DMS53 (cell line): ENCODE data around the gene SCRN2.
A peak's percentile ranks its signal among the peaks of the same experiment; 100 is the strongest.

Experiments used
- DNase-seq: peaks from one replicate; lab custom pipeline; 2025; lab: John Stamatoyannopoulos, UW

Gene SCRN2

DNA sequence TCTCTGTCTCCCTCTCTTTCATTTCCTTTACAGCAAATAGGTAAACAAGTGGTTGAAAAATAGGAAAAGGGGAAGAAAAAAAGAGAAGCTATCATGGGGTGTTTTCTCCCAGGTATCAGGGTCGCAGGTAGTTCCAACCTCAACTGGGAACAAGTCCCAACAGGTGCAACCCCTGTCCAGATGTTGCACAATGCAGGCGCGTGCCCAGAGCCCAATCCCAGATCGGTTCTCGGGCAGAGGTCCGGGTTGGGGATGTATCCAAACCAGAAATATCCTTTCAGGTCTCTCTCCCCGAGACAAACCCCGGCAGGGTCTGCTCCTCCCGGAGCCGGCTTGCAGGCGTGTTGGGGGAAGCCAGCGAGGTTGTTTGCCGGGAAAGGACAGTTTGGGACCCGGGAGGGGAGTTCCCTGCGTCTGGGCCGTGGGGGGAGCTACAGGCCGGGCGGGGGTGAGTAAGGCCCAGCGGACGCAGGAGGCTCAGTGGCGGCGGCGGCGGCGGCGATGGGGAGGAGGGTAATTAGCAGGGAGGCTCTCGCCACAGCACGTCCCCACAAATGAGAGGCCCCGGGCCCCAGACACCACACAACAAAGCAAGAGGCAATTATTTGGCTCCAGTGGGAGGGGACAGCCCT, 31.1 kb upstream of the SCRN2 start:
- no peak for DNase-seq

DNA sequence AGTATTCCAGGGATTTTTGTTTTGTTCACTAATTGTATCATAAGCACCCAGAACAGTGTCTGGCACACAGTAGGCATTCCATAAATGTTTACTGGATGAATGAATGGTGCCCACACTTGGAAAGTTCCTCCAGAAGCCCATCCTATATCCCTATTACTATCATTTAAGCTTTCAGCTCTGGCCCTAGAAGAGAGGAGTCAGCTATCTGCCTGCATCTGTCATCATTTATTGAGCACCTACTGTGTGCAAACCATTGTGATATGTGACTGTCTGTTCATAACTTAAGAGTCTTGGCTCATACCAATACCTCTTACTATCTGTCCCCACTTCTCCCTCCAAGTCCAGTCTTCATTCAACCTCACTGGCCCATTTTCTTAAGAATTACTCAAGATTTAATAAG, 30.0 kb upstream of the SCRN2 start:
- DNase-seq: no peak

DNA sequence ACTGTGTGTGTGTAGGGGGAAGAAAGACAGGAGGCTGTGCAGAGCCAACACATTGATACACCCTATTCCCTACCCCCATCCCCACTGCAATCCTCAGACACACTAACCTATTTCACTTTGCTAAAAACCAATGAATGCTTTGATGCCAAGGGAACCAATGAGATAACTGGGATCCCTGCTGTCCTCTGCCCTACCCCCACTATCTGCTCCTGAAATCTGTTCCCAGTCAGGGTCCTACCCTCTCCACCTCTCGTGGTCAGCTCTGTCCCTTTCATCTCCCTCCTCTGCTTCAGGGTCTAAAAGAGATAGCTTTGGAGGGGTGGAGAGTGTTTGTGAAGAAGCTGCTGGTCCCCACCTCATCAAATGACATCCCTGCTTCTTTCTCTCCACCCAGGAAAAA, 29.0 kb upstream of the SCRN2 start:
- DNase-seq: no peak

DNA sequence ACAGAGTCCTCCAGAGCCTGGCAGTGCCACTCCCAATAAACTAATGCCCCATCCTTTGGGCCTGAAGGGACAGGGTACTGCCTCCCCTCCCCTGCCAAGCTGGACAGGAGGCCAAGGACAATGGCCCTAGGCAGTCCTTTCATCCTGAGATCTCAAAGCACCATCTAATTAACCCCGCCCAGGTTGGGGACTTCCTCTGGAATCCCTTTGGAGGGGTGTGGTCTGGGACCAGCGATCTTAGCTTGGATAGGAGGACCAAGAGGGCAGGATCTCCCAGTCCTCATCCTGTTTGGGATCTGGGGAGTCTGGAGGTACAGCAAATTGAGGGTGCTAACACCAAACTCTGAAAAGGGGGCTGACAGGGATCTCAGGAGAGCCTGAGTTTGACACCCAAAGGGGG, 28.0 kb upstream of the SCRN2 start:
- DNase-seq: no peak

DNA sequence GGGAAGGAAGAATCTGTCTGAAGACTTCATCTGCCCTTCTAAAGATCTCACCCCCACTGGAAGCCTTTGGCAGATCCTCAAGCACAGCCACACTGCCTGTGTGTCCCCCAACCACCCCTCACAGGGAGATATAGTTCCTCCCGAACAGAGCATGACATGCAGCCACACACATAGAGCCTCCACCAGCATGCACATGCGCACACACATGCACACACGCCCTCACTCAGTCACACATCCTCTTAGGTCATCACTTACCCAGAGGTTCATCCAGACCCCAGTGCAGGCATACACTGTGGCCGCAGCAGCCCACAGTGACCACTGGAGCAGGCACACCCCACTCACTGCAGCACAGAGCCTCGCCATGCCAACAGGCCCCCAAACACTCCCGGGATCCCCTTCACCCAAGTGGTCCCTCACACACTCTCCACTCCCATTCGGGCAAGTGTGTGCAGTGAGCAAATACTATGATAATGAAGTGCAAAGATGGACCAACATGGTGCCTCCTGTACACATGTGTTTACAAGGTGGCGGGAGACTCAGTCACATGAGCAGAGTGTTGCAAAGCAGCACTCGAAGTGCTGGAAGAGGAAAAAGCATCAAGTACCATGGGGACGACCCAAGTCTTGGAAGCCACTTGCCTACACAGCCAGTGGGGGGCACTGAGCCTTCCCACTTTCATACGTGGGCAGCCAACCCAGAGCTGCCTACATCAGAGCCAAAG, 26.9 kb upstream of the SCRN2 start:
- no peak for DNase-seq

DNA sequence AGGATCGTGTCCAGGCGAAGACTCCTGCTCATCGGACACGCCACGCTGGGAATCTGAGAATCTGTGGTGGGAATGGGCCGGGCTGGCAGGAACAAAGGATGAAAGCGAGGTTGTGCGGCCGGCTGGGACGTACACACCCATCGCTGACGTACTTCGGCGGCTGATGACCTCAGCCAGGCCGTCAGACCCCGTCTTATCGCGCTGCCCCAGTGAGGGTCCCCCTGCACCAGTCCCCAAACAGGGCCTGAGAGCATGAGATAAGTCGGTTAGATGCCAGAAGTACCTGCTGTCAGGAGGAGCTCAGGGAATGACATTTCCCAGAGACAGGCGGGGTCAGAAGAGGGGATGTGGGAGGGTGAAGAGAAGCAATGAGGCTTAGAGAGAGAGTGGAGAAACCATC, 25.9 kb upstream of the SCRN2 start:
- DNase-seq: no peak

DNA sequence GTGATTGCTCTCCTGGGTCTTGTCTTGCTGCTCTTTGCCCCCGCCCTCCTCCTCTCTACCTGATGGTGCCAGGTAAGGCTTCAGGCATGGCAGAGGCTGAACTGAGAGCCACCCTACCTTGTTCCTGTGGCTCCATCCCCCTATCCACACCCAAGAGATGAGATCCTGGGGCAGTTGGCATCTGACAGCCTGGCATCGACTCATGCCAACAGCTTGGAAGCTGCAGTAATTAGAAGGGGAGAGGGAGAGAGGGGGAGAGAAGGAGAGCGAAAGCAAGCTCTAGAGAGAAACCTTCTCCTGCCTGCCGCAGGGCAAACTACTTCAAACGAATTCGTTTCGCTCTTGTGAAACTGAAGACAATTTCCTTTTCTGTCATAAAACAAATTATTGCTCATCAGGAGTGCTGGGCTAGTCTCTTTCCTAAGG, 23.7 kb upstream of the SCRN2 start:
- no peak for DNase-seq

DNA sequence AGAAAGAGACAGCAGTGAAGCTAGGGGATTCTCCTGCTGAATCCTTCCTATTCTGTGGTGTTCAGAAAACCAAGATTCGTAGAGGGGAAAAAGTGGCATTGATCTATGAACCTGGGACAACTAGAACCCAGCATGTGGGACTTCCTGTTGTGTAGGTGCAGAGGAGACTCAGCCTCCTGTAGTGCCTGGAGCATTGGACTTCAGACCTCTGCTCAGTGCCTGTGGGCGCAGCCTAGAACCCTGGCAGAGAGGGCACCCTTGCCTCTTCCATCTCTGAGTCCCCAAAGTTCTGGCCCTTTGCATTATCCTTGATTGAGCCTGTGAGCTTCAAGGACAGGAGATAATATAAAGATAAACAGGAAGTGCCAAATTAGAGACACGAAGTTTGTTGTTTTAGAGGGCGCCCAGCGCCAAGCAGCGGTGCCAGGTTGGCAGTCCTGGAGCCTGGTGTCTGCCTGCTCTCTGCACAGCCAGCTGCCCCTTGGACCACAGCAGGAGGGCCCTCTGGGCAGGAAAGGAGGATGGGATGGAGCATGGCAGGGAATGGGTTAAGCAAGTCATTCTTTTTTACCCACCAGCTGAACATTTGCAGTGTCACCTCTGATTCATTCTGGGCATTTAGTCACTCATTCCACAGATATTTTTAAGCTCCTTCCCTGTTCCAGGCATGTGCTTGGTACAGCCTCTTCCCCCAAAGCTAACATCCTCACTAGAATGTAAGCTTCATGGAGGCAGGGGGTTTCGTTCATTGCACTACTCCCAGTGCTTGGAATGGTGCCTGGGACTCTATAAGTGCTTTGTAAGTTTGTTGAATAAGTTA, 21.8 kb upstream of the SCRN2 start:
- peak; percentile 36 for DNase-seq

DNA sequence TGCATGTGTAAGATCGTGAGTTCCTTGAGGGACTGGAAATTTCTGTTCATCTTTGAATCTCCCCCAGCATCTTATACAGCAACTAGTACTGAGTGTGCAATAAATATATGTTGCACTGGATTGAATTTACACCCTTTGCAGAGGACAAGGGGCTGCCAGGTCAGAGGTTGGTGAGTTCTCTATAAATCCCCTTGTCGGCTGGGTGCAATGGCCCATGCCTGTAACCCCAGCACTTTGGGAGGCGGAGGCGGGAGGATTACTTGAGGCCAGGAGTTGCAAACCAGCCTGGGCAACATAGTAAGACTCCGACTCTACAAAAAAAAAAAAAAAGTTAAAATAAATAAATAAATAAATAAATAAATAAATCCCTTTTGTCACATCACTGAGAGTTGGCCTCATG, 19.3 kb upstream of the SCRN2 start:
- DNase-seq: no peak

DNA sequence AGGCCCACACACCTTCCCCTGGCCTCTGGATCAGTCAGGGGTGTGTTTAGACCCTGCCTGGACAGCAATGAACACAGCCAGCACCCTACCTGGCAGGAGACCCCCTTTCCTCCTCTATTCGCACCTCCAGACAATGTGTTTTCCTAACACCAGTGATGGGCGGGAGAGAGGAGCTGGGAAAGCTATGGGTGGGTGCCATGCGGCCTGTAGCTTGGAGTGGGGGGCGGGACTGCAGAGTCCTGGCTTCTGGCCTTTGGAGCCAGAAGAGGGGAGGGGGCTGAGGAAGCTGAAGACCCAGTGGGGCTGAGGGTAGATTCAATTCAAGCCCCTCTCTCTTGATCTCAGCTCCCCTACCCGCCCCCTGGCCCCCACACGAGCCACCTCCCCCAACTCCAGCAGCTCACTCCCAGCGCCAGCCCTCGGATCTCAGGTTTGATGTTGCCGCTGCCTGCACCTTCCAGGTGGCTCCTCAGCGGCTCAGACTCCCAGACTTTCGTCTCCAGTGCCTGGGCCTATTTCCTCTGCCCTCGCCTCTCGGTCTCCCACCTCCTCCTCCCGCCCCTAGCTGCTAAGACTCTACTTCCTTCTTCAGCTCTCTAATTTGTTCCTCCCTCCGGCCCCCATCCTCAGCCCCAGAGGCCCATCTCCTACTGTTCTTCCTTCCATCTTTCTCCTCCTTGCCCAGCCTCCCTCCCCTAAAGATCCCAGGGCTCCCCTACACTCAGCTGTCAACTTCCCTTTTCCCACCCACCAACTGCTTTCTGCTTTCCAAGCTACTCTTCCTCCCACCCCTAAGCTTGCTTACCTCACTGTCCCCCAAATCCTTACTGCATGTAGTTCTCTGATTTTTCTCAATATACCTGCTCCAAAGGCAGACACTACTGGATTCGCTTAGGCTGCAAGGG, 16.7 kb upstream of the SCRN2 start:
- no peak for DNase-seq

DNA sequence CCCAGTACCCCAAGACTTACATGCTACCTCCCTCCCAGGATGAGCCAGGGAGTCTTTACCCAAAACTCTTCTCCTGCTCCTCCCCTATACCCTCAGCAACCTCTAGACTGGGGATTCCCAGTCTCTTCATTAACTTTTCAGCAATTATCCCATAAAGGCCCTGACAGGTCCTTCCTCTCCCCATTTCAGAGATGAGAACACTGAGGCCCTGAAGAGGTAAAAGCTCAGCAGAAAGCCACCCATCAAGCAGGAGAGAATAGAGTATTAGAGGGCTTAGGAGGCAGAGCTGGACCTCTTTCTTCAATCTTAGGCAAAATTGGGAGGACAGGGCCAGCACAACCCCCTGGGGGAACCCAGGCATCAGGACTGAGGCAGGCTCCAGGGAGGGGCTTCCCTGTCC, 15.8 kb upstream of the SCRN2 start:
- no peak for DNase-seq

DNA sequence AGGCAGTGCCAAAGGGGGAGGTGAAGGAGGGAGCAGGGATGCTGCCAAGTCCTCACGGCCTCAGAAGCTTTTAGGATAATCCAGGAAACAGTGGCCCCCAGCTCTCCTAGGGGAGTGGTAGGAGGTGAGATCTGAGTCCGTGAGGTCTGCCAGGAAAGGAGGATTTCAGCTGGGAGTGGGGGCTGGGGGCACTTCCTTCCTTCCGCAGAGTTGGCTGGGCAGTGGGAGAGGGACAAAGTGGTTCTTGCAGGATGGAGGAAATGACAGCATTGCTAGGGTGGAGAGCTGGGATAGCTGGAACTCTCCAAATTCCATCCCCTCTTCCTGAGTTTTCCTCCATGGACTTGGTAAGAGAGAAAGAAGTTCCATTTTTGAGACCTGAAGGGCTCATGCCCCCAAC, 14.7 kb upstream of the SCRN2 start:
- DNase-seq: no peak

DNA sequence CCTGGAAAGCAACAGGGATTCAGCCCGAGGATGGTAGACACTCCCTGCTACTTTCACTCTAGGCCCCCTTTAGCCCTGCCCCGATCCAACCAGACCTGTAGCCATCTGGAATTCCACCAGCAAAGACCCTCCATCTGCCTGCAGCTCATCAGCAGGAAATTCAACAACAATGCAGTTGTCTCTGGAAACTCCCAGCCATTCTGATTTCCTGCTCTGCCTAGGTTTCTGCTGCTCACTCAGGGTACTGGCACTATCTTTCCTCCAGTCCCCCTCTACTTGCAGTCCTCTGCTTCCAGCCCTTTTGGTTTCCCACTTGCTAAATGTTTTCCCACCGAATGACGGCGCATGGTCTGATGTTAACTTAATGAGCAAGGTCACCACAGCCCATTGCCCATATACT, 12.5 kb upstream of the SCRN2 start:
- DNase-seq: no peak

DNA sequence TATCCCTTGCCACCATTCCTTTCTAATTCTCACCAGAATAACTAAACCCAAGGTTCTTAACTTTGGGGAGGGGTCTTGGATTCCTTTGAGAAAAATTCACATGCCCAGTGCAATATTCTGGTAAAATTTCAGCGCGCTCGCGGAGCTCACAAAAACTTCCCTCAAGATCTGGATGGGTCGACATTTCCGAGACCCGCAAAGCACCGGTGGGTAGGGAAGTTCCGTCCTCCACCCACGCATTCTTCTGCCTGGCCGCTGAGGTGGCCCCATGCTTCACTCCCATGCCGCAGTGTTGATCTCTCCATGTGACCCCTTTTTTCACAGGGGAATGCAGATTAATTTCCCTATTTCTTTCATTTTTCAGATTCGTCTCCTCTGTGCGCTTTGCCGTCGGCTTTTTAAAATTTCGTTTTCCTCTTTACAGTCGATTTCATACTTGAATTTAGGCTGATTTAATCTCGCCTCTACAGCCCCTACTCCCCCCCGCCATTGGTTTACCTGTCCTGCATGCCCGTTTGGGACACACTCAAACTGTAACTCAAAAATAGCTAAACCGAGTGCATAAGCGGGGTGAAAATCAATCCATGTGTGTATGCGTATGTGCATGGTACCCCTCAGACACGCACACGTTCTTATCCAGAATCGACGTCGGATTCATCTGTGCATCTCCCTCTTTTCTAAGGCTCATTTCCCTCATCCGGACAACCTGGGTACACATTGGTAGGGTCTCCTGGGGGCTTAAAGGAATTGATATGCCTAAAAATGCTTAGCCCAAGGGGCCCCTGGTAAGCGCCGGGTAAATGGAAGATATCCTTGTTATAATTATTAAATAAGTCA, 11.3 kb upstream of the SCRN2 start:
- peak; percentile 33 for DNase-seq

DNA sequence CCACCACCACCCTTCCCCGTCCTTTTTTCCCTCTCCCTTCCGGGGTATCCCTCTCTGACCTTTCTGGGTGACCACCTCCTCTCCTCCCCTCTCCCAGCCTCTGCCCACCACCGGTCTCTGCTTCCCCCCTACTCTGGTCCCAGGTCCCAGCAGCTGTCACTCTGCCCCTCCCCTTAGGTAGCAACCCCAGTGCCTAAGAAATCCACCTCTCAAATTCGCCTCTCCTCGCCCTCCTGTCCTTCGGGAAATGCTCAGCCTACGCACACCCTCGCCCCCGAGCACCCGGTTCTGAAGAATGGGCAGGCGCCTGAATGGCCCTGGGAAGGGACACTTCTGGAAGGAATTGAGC, 10.7 kb upstream of the SCRN2 start:
- DNase-seq: peak; percentile 39

DNA sequence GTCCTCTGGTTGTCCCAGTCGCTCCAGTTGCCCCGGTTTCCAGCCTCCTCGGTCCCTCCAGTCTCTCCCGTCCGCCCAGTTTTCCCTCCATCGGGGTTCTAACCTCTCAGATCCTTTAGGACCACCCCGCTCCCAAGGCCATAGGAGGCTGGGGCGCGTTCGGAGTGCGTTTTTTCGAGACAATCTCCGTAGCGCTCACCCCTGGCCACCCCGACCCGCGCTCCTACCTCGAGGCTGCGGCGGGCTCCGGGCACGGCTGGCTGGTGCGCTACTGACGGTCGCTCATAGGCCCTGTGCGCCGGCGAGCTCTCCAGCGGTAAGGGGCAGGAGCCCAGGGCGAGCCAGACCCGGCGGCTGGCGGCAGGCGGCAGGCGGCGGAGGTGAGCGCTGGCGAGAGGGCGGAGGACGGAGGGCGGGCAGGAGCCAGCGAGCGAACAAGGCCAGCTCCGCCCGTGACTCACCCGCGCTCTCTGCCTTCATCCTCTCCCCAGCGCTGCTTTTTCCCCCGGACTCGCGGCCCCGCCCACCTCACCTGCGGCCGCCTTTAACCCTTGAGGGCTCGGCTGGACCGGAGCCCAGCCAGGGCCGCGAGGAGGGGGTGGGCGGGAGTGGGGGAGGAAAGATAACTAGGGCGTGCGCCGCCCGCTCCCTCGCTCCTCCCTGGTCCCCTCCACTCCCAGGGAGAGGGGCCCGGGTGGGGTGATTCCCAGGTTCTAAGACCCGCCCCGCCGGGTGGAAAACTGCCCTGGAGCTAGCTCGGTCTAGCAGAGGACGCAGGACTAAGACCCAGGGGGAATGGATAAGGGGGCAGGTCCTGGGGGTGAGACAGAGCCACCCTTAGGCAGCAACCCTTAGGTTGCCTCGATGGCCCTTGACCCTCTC, 9.9 kb upstream of the SCRN2 start, which contains the start of gene SP6:
TSS of gene SP6 (minus strand) at position 472 of the 882 bp plus-strand sequence. CDS start 2,734 bp downstream, outside the sequence.
- DNase-seq: peak; percentile 96

DNA sequence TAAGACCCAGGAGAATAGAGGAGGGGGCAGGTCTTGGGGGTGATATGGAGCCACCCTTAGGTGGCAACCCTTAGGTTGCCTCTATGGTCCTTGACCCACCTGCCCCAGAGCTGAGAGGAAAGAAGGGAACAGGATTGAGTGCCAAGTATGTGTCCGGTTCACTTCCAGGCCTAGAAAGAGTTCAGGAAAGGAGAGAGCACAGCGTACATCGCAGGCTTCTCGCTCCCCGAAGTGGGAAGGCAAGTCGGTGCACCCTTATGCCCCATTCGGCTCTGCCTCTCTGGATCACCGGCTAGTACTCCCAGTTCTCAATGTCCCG, 9.3 kb upstream of the SCRN2 start:
- peak; percentile 69 for DNase-seq

DNA sequence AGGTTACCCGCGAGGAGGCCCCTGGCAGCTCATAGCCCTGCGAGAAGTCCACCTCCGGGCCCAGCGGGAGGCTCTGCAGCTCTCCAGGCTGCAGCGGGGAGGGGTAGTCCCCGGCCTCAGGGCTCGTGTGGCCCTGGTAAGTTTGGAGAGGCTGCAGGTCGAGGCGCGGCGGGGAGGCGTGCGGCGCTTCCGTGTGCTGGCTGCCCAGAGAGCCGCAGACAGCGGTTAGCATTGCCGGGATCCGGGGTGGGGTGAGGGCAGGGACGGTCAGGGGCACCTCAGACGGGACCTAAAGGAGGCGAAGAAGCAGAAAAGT, 7.1 kb upstream of the SCRN2 start:
- no peak for DNase-seq

DNA sequence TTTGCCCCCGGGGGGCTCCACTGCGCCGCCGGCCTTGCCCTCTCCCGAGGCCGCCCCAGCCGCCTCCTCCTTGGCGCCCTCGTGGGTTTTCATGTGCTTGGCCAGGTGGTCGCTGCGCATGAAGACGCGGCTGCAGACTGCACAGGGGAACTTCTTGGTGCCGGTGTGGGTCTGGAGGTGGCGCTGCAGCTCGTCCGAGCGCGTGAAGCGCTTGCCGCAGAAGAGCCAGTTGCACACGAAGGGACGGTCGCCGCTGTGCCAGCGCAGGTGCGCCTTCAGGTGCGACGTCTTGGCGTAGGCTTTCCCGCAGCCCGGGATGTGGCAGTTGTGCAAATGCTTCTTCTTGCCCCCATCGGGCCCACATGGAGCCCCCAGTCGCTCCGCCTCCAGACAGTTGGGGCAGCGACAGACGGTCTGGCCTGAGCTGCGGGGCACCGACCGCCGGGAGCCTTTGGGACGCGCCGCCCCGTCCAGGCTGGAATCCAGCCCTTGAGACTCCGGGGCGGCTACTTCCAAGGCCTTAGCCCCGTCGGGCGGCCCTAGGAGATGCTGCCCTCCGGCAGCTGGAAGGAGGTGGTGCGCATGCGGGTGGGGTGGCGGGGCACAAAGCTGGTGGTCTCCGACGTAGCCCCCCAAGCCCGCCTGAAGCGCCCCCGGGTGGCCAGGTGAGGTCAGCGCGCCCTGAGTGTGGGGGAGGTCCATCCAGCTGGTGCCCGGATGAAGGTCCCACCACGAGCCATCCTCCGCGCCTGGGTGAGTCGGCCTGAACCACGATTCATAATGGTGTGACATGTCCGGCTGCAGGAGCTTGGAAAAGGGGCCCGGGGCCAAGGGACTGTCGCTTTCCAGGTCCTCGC, 6.5 kb upstream of the SCRN2 start:
- DNase-seq: peak; percentile 70
